Epithelial cell of esophagus (primary cell): ENCODE measurements around the gene SERINC5.

Experiments
- DNase-seq: peaks from one replicate; pipeline ENCODE4 v3.0.0; 2010; ENCODE audit warnings: low read depth
- H3K4me3 ChIP-seq: 2 replicates; pipeline ENCODE4 v1.5.1; 2011; ENCODE audit warnings: mild to moderate bottlenecking, low read length, control low read depth
- TF ChIP-seq, protein P1 (sequence below): IDR thresholded peaks from 2 replicates; pipeline ENCODE4 v1.5.1; 2011; ENCODE audit warnings: low read depth, mild to moderate bottlenecking, low read length, control low read depth, inconsistent platforms; ENCODE audit not compliant: insufficient read depth; ENCODE audit errors: missing control alignments

SERINC5 gene

DNA sequence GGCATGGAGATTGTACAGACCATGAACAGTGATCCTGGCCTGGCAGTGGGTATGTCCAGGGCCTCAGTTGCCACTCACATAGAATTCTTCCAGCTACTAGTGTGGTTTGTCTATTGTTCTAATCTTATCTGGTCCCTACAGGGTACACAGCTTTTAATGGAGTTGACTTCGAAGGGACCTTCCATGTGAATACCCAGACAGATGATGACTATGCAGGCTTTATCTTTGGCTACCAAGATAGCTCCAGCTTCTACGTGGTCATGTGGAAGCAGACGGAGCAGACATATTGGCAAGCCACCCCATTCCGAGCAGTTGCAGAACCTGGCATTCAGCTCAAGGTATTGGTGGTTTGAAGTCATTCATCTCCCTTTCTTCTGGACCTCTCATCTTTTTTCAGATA lies 176.9 kb downstream of the SERINC5 start:
- no peak overlapping the region for H3K4me3 ChIP-seq
- no peak for DNase-seq
- TF ChIP-seq, protein P1, sequence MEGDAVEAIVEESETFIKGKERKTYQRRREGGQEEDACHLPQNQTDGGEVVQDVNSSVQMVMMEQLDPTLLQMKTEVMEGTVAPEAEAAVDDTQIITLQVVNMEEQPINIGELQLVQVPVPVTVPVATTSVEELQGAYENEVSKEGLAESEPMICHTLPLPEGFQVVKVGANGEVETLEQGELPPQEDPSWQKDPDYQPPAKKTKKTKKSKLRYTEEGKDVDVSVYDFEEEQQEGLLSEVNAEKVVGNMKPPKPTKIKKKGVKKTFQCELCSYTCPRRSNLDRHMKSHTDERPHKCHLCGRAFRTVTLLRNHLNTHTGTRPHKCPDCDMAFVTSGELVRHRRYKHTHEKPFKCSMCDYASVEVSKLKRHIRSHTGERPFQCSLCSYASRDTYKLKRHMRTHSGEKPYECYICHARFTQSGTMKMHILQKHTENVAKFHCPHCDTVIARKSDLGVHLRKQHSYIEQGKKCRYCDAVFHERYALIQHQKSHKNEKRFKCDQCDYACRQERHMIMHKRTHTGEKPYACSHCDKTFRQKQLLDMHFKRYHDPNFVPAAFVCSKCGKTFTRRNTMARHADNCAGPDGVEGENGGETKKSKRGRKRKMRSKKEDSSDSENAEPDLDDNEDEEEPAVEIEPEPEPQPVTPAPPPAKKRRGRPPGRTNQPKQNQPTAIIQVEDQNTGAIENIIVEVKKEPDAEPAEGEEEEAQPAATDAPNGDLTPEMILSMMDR: no peak

DNA sequence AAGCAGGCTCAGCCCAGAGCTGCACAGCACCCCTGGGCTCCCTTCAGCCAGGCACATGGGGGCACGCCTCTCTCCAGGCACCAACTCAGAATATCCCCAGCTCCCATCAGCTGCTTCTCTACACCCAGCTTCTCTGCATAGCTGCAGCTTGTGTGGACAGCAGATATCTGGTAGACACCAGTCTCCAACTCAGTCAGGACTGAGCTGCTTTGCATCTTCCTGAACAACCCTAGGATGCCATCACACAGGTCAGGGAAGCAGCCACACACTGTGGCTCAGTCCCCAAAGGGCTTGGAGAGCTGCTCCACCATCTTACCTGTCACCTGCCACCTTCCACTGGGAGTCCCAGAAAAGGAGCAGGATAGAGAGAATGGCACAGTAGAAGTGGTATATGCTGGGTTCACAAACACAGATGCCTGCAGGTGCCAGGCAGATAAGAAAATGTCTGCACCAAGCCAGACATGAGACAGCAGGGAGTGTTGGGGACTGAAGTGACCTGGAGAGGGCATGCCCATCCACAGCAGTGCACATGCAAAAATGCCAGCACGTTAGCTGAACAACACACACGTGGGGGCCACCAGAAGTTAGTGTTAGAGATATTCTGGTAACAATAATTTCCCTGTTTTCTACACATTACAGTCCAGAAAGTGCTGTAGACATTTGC lies 178.7 kb downstream of the SERINC5 start:
- TF ChIP-seq, protein P1: no peak
- DNase-seq: no peak
- no peak overlapping the region for H3K4me3 ChIP-seq

DNA sequence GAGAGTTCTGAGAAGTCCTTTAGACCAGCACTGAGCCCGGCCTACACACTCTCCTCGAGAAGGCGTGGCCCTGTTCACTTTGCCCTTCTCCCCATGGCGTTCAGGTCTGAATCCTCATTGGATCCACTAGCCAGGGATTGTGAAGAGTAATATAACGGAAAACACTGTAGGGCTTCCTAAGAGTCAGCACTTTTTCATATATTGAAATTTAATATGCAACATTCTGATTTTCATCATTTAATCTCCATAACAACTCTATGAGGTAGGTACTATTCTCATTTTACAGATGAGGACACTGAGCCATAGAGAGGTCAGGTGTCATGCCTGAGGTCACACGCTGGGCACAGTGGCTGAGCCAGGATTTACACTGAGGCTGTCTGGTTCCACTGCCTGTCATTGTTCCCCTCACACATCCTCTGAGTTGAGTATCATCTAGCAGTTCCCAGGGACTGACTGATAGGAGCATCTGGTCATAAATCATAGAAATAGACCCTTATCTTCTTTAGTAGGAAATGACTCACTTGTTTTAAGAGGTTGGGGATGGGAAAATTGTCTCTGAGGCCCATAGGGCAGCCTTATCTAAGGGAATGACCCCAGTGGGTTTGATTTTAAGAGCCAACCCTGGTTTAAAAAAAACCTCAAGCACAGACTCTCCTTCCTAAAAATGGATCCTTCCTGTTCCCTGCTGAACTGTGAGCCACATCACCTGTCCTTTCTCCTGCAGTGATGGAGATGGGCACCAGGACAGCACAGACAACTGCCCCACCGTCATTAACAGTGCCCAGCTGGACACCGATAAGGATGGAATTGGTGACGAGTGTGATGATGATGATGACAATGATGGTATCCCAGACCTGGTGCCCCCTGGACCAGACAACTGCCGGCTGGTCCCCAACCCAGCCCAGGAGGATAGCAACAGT lies 179.5 kb downstream of the SERINC5 start:
- no peak overlapping the region for H3K4me3 ChIP-seq
- TF ChIP-seq, protein P1: no peak
- no peak for DNase-seq

DNA sequence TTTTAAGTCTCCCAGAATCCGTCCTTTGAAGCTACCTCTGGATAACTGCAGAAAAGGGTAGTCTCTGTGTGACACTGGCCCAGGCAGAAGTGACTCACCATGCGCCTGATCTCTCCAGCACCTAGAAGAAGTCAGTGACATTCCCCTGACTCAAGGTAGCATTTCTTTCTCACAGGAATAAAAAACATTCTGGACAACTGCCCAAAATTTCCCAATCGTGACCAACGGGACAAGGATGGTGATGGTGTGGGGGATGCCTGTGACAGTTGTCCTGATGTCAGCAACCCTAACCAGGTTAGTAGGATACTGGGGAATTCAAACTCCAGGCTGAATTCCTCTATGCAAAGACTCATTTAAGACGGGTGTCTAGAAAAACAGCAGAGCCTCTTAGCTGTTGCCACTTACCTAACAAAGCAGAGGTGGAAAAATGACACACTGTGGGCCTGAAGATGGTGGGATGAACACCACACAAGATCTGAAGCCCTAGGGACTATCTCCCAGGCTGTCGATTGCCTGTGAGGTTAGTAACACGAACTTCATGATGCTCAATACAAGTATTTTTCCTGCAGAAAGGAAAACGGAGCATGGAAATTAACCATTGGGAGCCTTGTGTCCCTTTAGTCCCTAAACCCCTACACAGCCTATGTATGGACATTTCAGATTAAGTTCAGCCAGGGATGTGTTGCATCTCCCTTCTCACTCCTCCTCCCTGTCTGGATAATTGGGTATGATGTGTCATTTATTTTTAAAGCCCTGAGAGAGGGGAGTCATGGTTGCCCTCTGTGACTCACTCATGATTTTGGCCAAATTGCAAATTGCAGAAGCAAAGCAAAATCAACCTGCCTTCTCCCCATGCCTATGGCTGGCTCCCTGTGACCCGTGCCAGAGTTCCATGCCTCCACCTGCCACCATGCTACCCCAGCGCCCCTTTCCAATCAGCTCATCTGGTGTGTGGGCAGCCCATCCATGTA lies 183.5 kb downstream of the SERINC5 start:
- no peak overlapping the region for H3K4me3 ChIP-seq
- DNase-seq: no peak
- TF ChIP-seq, protein P1: no peak

DNA sequence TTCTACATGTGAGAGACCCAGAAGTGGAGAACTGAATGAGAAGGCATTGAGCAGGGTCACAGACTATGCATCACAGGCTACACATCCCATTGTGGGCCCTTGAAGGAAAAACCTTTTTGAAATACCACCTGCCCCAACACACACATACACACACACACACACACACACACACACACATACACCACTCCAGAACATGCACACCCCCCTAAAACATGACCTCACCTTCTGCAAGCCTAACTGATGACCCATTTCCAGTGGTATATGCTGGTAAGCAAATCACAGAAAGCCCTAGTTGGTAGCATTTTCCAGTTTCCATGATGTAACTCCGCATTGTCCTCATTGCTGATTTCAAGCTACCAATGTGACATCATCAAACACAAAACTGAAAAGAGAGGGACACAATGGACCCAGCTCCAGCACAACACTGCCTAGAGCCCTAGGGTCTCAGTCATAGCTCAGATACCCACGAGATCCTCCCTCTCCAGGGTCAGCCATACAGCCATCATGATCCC lies 184.3 kb downstream of the SERINC5 start:
- no peak for DNase-seq
- TF ChIP-seq, protein P1: no peak
- no peak overlapping the region for H3K4me3 ChIP-seq

DNA sequence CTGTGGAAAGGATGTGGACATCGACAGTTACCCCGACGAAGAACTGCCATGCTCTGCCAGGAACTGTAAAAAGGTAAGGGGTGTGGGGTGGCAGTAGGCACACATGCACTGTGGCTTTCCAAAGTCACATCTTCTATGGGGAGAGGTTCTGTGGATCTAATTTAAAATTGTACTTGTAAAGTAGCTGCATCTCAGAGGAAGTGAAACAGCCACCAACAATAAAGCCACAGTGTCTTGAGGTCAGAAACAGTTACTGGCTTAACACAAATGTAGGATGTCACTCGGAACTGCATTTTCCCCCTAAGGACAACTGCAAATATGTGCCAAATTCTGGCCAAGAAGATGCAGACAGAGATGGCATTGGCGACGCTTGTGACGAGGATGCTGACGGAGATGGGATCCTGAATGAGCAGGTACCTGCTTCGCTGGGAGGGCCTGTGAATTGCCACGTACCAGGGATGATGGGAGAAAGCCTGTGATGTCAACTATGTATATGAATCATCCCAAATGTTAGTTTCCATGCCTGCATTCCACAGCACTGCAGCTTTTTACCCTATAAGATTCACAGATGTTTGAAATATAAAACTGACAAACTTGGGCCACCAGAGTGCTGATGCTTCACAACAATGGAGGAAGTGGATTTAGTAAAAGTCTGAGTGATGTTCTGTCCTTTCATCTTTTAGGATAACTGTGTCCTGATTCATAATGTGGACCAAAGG lies 185.4 kb downstream of the SERINC5 start:
- no peak overlapping the region for H3K4me3 ChIP-seq
- DNase-seq: no peak
- TF ChIP-seq, protein P1: no peak
